HEK293 (cell line): ENCODE data around the gene FHIT.

ENCODE experiments used
- CTCF ChIA-PET: fragments of 350-600 bp; formaldehyde crosslinking; extraction: SDS; loops from one replicate; lab custom pipeline; 2021; ENCODE audit warnings: antibody characterized with exemption; lab: Yijun Ruan, JAX
- POLR2A ChIA-PET: fragments of 300-600 bp; formaldehyde crosslinking; extraction: SDS; loops from one replicate; lab custom pipeline; 2020; ENCODE audit warnings: antibody characterized with exemption, inconsistent platforms; lab: Yijun Ruan, JAX
- H3K27ac ChIP-seq: fragments of 200-500 bp; sonication (Bioruptor generic); 2 replicates; pipeline ENCODE4 v1.5.1; 2014; ENCODE audit warnings: low read depth, low read length, control low read depth, inconsistent platforms; ENCODE audit errors: extremely low read depth
- H3K36me3 ChIP-seq, 2 experiments: fragments of 200-500 bp in 1 of 2; sonication (Bioruptor generic) in 1 of 2; 1 replicate in 1 of 2; 2 replicates in 1 of 2; pipeline ENCODE4 v1.5.1; 2014 to 2017; ENCODE audit warnings: inconsistent platforms in 2 of 2, low read length in 2 of 2; ENCODE audit not compliant: control insufficient read depth in 2 of 2, insufficient read depth in 1 of 2
- H3K4me1 ChIP-seq: fragments of 200-500 bp; sonication (Bioruptor generic); 2 replicates; pipeline ENCODE4 v1.5.1; 2014; ENCODE audit warnings: mild to moderate bottlenecking, low read length, inconsistent platforms; ENCODE audit not compliant: control insufficient read depth, insufficient read depth
- H3K4me3 ChIP-seq: 2 replicates; pipeline ENCODE4 v1.5.1; 2011; ENCODE audit warnings: low read depth, mild to moderate bottlenecking, control low read depth, low read length, moderate library complexity
- H3K9me3 ChIP-seq: fragments of 200-500 bp; sonication (Bioruptor generic); 2 replicates; pipeline ENCODE4 v1.5.1; 2014; ENCODE audit warnings: low read depth, low read length, inconsistent platforms; ENCODE audit not compliant: control insufficient read depth, insufficient read depth
- EGR2 ChIP-seq: fragments of 450-650 bp; formaldehyde crosslinking; IDR thresholded peaks from 2 replicates; pipeline ENCODE4 v1.5.1; 2016; ENCODE audit warnings: low read depth, missing biosample characterization, missing genetic modification characterization
- GFI1B ChIP-seq: fragments of 450-650 bp; formaldehyde crosslinking; IDR thresholded peaks from 2 replicates; pipeline ENCODE4 v1.5.1; 2016; ENCODE audit warnings: missing biosample characterization, missing genetic modification characterization
- MZF1 ChIP-seq: fragments of 450-650 bp; formaldehyde crosslinking; IDR thresholded peaks from 2 replicates; pipeline ENCODE4 v1.5.1; 2017; ENCODE audit warnings: missing biosample characterization, missing genetic modification characterization, borderline replicate concordance
- ZBTB1 ChIP-seq: fragments of 450-650 bp; formaldehyde crosslinking; IDR thresholded peaks from 2 replicates; pipeline ENCODE4 v1.5.1; 2016; ENCODE audit warnings: missing biosample characterization, missing genetic modification characterization
- ZBTB48 ChIP-seq: fragments of 450-650 bp; formaldehyde crosslinking; IDR thresholded peaks from 2 replicates; pipeline ENCODE4 v1.5.1; 2016; ENCODE audit warnings: missing biosample characterization, missing genetic modification characterization
- ZIC2 ChIP-seq: fragments of 450-650 bp; formaldehyde crosslinking; IDR thresholded peaks from 2 replicates; pipeline ENCODE4 v1.5.1; 2016; ENCODE audit warnings: missing biosample characterization, missing genetic modification characterization
- ZNF112 ChIP-seq: fragments of 450-650 bp; formaldehyde crosslinking; IDR thresholded peaks from 2 replicates; pipeline ENCODE4 v1.5.0; 2017; ENCODE audit warnings: missing biosample characterization, missing genetic modification characterization
- ZNF114 ChIP-seq: fragments of 450-650 bp; formaldehyde crosslinking; IDR thresholded peaks from 2 replicates; pipeline ENCODE4 v1.5.0; 2017; ENCODE audit warnings: missing biosample characterization, missing genetic modification characterization
- ZNF132 ChIP-seq: fragments of 450-650 bp; formaldehyde crosslinking; IDR thresholded peaks from 2 replicates; pipeline ENCODE4 v1.5.1; 2017; ENCODE audit warnings: missing biosample characterization, missing genetic modification characterization, borderline replicate concordance
- ZNF140 ChIP-seq: fragments of 450-650 bp; formaldehyde crosslinking; IDR thresholded peaks from 2 replicates; pipeline ENCODE4 v1.5.1; 2016; ENCODE audit warnings: missing biosample characterization, missing genetic modification characterization
- ZNF2 ChIP-seq: fragments of 450-650 bp; formaldehyde crosslinking; IDR thresholded peaks from 2 replicates; pipeline ENCODE4 v1.5.1; 2016; ENCODE audit warnings: missing biosample characterization, missing genetic modification characterization
- ZNF350 ChIP-seq: fragments of 450-650 bp; formaldehyde crosslinking; IDR thresholded peaks from 2 replicates; pipeline ENCODE4 v1.5.0; 2017; ENCODE audit warnings: missing biosample characterization, mild to moderate bottlenecking, missing genetic modification characterization
- ZNF433 ChIP-seq: fragments of 450-650 bp; formaldehyde crosslinking; IDR thresholded peaks from 2 replicates; pipeline ENCODE4 v1.5.1; 2016; ENCODE audit warnings: missing biosample characterization, missing genetic modification characterization, low read depth
- ZNF549 ChIP-seq: fragments of 450-650 bp; IDR thresholded peaks from 2 replicates; pipeline ENCODE4 v1.5.1; 2018; ENCODE audit warnings: missing biosample characterization, missing genetic modification characterization, mild to moderate bottlenecking, inconsistent platforms, moderate library complexity
- ZNF555 ChIP-seq: fragments of 450-650 bp; formaldehyde crosslinking; conservative IDR thresholded peaks from 2 replicates; pipeline ENCODE4 v1.5.1; 2017; ENCODE audit warnings: missing biosample characterization, mild to moderate bottlenecking, missing genetic modification characterization, inconsistent platforms
- ZNF624 ChIP-seq: fragments of 450-650 bp; formaldehyde crosslinking; IDR thresholded peaks from 2 replicates; pipeline ENCODE4 v1.5.1; 2017; ENCODE audit warnings: missing biosample characterization, missing genetic modification characterization
- TF ChIP-seq, protein P1 (sequence below): fragments of 450-650 bp; formaldehyde crosslinking; IDR thresholded peaks from 2 replicates; pipeline ENCODE4 v1.5.1; 2016; ENCODE audit warnings: missing biosample characterization, missing genetic modification characterization
- TF ChIP-seq, protein P2 (sequence below): fragments of 450-650 bp; formaldehyde crosslinking; IDR thresholded peaks from 2 replicates; pipeline ENCODE4 v1.5.1; 2016; ENCODE audit warnings: missing biosample characterization, missing genetic modification characterization
- TF ChIP-seq, protein P3 (sequence below): fragments of 450-650 bp; formaldehyde crosslinking; IDR thresholded peaks from 2 replicates; pipeline ENCODE4 v1.5.1; 2016; ENCODE audit warnings: missing biosample characterization, missing genetic modification characterization
- TF ChIP-seq, protein P4 (sequence below): fragments of 450-650 bp; formaldehyde crosslinking; IDR thresholded peaks from 2 replicates; pipeline ENCODE4 v1.5.1; 2016; ENCODE audit warnings: missing biosample characterization, missing genetic modification characterization
- TF ChIP-seq, protein P5 (sequence below): fragments of 450-650 bp; formaldehyde crosslinking; IDR thresholded peaks from 2 replicates; pipeline ENCODE4 v1.5.1; 2017; ENCODE audit warnings: missing biosample characterization, missing genetic modification characterization

FHIT gene

DNA sequence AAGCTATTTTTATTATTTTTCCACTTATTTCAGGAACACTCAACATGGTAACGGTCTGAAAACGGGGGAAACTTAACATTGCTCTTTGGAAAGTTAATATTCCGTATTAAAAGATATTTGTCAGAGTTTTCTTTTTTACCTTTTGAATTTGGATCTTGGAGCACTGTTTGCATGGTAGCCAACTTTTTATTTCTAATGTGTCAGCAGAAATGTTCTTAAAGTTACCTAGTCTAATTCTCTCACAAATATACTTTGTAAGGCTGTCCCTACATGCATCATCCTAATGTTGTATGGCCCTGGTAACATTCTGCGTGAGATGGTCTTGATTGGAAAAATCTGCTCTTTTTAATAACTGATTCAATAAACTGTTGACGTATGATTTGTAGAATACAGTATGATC, 719.5 kb downstream of the FHIT start (continued):
- TF ChIP-seq ZNF555 (tag by site-specific recombination), result no peak
- TF ChIP-seq ZBTB48 (tag by site-specific recombination), result no peak
- no peak for TF ChIP-seq ZNF433
- TF ChIP-seq ZNF140, result no peak

DNA sequence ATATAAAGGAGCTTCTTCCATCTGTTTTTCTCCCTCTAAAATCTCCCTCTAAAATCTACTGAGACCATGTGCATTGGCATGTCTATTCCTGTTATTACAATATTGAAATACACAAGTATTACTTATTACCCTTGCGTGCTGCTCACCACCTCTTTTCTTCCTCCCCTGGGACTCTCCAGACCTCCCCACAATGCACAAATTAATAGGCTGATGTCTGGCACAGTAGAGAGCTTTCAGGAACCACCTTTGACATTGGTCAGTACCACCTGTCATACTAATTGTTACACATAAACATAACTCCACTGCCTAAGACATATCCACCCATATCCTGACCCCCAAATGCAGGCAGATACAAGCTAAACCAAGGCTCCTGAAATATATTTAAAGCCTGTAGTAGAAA, 722.6 kb downstream of the FHIT start:
- ChIA-PET CTCF (no interaction called here), POLR2A (no interaction called here)
- TF ChIP-seq, protein P1, sequence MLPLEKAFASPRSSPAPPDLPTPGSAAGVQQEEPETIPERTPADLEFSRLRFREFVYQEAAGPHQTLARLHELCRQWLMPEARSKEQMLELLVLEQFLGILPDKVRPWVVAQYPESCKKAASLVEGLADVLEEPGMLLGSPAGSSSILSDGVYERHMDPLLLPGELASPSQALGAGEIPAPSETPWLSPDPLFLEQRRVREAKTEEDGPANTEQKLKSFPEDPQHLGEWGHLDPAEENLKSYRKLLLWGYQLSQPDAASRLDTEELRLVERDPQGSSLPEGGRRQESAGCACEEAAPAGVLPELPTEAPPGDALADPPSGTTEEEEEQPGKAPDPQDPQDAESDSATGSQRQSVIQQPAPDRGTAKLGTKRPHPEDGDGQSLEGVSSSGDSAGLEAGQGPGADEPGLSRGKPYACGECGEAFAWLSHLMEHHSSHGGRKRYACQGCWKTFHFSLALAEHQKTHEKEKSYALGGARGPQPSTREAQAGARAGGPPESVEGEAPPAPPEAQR (tag by site-specific recombination), result no peak
- TF ChIP-seq ZNF114 (tag by site-specific recombination) (no peak), ZNF350 (tag by site-specific recombination) (no peak), ZNF112 (tag by site-specific recombination) (no peak), GFI1B (no peak), ZBTB1 (tag by site-specific recombination) (no peak), ZNF132 (tag by site-specific recombination) (no peak), EGR2 (tag by site-specific recombination) (no peak), ZNF624 (tag by site-specific recombination) (no peak), MZF1 (tag by site-specific recombination) (no peak), ZNF549 (tag by site-specific recombination) (no peak), ZNF2 (no peak), ZIC2 (tag by site-specific recombination) (no peak)
- TF ChIP-seq, protein P2, sequence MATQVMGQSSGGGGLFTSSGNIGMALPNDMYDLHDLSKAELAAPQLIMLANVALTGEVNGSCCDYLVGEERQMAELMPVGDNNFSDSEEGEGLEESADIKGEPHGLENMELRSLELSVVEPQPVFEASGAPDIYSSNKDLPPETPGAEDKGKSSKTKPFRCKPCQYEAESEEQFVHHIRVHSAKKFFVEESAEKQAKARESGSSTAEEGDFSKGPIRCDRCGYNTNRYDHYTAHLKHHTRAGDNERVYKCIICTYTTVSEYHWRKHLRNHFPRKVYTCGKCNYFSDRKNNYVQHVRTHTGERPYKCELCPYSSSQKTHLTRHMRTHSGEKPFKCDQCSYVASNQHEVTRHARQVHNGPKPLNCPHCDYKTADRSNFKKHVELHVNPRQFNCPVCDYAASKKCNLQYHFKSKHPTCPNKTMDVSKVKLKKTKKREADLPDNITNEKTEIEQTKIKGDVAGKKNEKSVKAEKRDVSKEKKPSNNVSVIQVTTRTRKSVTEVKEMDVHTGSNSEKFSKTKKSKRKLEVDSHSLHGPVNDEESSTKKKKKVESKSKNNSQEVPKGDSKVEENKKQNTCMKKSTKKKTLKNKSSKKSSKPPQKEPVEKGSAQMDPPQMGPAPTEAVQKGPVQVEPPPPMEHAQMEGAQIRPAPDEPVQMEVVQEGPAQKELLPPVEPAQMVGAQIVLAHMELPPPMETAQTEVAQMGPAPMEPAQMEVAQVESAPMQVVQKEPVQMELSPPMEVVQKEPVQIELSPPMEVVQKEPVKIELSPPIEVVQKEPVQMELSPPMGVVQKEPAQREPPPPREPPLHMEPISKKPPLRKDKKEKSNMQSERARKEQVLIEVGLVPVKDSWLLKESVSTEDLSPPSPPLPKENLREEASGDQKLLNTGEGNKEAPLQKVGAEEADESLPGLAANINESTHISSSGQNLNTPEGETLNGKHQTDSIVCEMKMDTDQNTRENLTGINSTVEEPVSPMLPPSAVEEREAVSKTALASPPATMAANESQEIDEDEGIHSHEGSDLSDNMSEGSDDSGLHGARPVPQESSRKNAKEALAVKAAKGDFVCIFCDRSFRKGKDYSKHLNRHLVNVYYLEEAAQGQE (tag by site-specific recombination), result no peak
- TF ChIP-seq, protein P3, sequence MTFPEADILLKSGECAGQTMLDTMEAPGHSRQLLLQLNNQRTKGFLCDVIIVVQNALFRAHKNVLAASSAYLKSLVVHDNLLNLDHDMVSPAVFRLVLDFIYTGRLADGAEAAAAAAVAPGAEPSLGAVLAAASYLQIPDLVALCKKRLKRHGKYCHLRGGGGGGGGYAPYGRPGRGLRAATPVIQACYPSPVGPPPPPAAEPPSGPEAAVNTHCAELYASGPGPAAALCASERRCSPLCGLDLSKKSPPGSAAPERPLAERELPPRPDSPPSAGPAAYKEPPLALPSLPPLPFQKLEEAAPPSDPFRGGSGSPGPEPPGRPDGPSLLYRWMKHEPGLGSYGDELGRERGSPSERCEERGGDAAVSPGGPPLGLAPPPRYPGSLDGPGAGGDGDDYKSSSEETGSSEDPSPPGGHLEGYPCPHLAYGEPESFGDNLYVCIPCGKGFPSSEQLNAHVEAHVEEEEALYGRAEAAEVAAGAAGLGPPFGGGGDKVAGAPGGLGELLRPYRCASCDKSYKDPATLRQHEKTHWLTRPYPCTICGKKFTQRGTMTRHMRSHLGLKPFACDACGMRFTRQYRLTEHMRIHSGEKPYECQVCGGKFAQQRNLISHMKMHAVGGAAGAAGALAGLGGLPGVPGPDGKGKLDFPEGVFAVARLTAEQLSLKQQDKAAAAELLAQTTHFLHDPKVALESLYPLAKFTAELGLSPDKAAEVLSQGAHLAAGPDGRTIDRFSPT, result no peak
- TF ChIP-seq, protein P4, sequence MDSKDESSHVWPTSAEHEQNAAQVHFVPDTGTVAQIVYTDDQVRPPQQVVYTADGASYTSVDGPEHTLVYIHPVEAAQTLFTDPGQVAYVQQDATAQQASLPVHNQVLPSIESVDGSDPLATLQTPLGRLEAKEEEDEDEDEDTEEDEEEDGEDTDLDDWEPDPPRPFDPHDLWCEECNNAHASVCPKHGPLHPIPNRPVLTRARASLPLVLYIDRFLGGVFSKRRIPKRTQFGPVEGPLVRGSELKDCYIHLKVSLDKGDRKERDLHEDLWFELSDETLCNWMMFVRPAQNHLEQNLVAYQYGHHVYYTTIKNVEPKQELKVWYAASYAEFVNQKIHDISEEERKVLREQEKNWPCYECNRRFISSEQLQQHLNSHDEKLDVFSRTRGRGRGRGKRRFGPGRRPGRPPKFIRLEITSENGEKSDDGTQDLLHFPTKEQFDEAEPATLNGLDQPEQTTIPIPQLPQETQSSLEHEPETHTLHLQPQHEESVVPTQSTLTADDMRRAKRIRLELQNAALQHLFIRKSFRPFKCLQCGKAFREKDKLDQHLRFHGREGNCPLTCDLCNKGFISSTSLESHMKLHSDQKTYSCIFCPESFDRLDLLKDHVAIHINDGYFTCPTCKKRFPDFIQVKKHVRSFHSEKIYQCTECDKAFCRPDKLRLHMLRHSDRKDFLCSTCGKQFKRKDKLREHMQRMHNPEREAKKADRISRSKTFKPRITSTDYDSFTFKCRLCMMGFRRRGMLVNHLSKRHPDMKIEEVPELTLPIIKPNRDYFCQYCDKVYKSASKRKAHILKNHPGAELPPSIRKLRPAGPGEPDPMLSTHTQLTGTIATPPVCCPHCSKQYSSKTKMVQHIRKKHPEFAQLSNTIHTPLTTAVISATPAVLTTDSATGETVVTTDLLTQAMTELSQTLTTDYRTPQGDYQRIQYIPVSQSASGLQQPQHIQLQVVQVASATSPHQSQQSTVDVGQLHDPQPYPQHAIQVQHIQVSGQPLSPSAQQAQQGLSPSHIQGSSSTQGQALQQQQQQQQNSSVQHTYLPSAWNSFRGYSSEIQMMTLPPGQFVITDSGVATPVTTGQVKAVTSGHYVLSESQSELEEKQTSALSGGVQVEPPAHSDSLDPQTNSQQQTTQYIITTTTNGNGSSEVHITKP (tag by site-specific recombination), result no peak
- TF ChIP-seq, protein P5, sequence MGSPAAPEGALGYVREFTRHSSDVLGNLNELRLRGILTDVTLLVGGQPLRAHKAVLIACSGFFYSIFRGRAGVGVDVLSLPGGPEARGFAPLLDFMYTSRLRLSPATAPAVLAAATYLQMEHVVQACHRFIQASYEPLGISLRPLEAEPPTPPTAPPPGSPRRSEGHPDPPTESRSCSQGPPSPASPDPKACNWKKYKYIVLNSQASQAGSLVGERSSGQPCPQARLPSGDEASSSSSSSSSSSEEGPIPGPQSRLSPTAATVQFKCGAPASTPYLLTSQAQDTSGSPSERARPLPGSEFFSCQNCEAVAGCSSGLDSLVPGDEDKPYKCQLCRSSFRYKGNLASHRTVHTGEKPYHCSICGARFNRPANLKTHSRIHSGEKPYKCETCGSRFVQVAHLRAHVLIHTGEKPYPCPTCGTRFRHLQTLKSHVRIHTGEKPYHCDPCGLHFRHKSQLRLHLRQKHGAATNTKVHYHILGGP (tag by site-specific recombination), result no peak
- no peaks in the 10 kb centered on the region for H3K4me1 ChIP-seq
- no peaks in the 10 kb centered on the region for H3K36me3 ChIP-seq
- H3K27ac ChIP-seq, result no peak overlapping the region
- no peaks in the 10 kb centered on the region for H3K9me3 ChIP-seq
- H3K4me3 ChIP-seq, result no peak overlapping the region
